Omental fat pad (tissue), 4 donors: ENCODE results near the gene MBD3L3. TPM values are rescaled to one million over a fixed set of nuclear protein-coding genes. Genes with fewer than 3 reads are reported as not detected.
"Not testable (repeated sequence)": the region's sequence is repeated elsewhere in the genome, so short reads cannot be mapped to it uniquely, and the experiment has no call there.

Experiments
- ATAC-seq: fragments of 150-250 bp; one replicate; pipeline ENCODE4 v1.9.1; 2016; ENCODE audit warnings: mild to moderate bottlenecking, moderate library complexity; ENCODE audit not compliant: low FRiP score
- DNase-seq: peaks from one replicate; pipeline ENCODE4 v3.0.0-alpha.2; 2019; ENCODE audit warnings: low spot score
- total RNA-seq, 4 donors: library from RNA; depleted of rRNA; stranded (reverse); fragments of >200 nt; gene quantifications; one replicate each; pipeline ENCODE4 v1.1.0, GENCODE V29; 2016
- TF ChIP-seq, protein P1 (sequence below), 3 donors: fragments of 450-650 bp; IDR thresholded peaks; one replicate each; pipeline ENCODE4 v1.5.1; 2016 to 2017; ENCODE audit warnings: antibody characterized with exemption in 3 of 3, mild to moderate bottlenecking in 3 of 3, moderate library complexity in 2 of 3

The MBD3L3 gene
- total RNA-seq, 4 donors from 2014 or later, result not detected

DNA sequence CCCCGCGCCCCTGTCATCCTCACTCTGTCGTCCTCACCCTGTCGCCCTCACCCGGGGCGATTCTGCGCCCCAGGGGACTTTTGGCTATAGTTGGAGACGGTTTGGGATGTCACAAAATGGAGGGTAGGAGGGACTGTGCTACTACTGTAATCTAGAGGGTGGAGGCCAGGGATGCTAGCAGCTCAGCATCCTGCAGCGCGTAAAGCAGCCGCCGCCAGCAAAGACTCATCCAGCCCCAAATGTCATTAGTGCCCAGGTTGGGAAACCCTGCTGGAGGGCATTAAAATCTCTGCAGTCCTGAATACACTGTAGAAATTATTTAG is 11.4 kb upstream of the MBD3L3 start:
- ATAC-seq (peak; percentile 2), DNase-seq (no peak)
- TF ChIP-seq, protein P1, sequence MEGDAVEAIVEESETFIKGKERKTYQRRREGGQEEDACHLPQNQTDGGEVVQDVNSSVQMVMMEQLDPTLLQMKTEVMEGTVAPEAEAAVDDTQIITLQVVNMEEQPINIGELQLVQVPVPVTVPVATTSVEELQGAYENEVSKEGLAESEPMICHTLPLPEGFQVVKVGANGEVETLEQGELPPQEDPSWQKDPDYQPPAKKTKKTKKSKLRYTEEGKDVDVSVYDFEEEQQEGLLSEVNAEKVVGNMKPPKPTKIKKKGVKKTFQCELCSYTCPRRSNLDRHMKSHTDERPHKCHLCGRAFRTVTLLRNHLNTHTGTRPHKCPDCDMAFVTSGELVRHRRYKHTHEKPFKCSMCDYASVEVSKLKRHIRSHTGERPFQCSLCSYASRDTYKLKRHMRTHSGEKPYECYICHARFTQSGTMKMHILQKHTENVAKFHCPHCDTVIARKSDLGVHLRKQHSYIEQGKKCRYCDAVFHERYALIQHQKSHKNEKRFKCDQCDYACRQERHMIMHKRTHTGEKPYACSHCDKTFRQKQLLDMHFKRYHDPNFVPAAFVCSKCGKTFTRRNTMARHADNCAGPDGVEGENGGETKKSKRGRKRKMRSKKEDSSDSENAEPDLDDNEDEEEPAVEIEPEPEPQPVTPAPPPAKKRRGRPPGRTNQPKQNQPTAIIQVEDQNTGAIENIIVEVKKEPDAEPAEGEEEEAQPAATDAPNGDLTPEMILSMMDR (IDR thresholded peaks at IDR 0.05), result no peak

DNA sequence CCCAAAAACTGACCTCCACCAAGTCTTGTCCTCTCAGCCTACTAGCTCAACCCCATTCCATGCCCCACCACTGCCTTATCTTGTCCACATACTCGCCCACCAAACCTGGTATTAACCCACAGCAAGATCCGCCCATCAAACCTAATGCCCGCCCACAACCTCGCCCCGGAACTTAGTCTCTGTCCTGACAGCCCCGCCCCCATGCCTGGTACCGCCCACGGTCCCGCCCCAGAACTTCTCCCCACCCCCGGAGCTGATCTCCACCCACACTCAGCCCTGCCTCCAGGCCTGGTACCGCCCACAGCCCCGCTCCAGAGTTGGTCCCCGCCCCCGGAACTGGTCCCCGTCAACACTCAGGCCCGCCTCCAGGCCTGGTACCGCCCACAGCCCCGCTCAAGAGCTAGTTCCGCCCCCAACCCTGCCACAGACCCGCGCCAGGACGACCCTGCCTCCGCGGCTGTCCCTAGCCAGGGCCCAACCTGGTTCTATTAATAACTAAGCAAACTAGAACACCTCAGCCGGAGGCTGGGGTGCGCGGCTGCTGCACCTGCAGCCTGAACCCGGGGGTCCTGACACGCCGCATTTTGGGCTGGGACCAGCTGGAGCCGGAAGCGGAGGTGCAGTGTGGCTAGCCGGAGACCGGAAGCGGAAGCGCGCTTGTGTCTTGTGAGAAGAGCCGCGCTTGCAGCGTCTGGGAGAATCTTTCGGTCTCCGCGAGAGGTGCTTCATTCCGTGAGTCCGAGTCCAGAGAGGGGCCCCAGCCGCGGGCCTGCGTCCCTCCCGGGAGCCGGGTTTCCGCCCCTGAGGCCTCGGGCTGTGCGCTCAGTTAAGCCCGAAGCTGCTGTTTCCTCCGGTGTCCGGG is 10.8 kb upstream of the MBD3L3 start, which contains the start of gene ZNF557:
Gene ZNF557, plus strand, starts transcription at position 662 of the 862 bp plus-strand sequence. CDS start 5,372 bp downstream, outside the sequence.
- ATAC-seq (peak; percentile 100), DNase-seq (peak; percentile 95)
- TF ChIP-seq, protein P1 (IDR thresholded peaks at IDR 0.05), result no peak

DNA sequence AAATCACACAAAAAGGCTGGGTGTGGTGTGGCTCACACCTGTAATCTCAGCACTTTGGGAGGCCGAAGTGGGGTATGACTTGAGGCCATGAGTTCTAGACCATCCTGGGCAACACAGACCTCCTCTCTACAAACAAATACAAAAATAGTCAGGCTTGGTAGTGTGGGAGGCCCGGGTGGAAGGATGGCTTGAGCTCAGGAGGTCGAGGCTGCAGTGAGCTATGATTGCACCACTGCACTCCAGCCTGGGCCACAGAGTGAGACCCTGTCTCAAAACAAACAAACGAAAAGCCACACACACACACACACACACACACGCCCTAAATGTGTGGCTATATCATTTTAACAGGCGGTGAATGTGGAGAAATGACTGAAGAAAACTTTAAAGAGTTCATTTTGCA is 10.1 kb upstream of the MBD3L3 start:
- no peak for ATAC-seq
- DNase-seq, result no peak
- TF ChIP-seq, protein P1 (IDR thresholded peaks at IDR 0.05), result no peak

DNA sequence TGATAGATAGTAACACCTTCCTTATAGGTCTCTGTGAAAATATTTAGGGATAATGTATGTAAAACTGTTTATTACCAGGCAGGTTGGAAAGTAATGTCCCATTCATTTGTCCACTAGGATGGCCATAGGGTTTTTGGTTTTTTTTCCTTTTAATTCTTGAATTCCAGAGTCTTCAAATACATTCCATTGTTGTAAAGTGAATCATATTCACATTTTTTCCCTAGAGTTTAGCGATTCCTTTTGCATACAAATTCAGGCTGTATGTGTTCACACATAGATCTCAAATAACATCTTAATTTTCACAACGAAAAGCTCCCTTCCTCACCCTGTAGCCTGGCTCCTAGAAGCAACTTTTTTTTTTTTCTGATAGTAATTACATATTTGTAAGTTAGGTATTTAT is 9.2 kb upstream of the MBD3L3 start:
- TF ChIP-seq, protein P1 (IDR thresholded peaks at IDR 0.05), result no peak
- no peak for DNase-seq
- ATAC-seq, result no peak

DNA sequence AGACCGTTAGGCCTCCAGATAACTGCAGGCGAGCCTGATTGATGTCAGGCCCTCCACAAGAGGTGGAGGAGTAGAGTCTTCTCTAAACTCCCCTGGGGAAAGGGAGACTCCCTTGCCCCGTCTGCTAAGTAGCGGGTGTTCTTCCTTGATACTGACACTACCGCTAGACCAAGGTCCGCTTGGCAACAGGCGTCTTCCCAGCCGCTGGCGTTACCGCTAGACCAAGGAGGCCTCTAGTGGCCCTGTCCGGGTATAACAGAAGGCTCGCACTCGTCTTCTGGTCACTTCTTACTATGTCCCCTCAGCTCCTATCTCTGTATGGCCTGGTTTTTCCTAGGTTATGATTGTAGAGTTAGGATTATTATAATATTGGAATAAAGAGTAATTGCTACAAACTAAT is 8.6 kb upstream of the MBD3L3 start:
- not testable (repeated sequence) for ATAC-seq, DNase-seq

DNA sequence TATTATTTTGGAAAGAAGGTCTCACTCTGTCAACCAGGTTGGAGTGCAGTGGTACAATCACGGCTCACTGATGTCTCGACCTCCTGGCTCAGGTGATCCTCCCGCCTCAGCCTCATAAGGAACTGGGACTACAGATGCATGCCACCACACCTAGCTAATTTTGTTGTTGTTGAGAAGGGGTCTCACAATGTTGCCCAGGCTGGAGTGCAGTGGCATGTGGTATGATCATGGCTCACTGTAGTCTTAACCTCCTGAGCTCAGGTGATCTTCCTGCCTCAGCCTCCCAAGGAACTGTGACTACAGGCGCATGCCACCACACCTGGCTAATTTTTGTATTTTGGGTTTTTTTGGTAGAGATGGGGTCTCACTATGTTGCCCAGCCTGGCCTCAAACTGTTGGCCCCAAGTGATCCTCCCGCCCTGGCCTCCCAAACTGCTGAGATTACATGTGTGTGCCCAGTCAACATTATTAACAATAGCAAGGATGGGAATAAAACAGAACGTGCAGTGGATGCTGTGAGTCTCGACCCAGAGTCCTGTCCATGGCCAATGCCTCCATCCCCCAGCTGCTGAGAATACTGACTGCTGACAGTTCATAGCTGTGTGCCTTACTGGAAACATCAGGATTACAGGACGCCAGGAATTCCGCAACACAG is 5.4 kb upstream of the MBD3L3 start:
- TF ChIP-seq, protein P1 (IDR thresholded peaks at IDR 0.05), result no peak
- no peak for DNase-seq
- no peak for ATAC-seq

DNA sequence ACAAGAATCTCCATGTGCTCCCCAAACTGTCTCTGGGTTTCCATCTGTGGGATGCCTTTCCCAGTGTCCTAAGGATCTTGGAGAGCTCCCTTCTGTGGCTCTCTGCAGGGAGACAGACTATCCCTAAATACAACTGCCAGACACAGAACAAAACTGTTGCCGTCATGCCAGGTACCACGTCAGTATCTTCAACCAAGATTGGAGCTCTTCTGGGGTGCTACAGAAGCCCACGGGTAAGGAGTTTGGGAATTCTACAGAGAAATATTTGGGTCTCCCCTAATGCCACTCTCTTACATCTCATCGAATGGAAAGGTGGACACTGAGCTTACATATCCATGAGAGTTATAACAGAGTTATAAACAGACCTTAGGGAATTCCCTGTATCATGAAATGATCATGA is 4.9 kb upstream of the MBD3L3 start:
- ATAC-seq, result no peak
- TF ChIP-seq, protein P1 (IDR thresholded peaks at IDR 0.05), result no peak
- no peak for DNase-seq

DNA sequence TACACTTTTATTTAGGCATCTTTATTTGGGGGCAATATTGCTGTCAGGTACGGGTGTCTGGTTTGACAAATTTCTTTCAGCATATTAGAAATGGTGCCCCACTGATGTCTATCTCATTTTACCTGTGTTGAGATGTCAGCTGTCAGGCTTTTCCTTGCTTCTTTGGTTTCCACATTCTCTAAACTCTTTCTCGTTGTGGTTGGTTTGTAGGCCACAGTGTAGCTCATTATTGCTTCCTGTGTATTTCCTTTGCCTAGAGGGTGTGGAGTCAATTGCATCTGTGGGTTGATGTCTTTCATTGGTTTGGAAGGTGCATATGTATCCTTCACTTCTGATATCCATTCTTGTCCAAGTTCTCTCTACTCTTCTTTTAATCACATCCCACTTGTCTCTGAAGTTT is 1.5 kb upstream of the MBD3L3 start:
- DNase-seq, ATAC-seq: not testable (repeated sequence)

DNA sequence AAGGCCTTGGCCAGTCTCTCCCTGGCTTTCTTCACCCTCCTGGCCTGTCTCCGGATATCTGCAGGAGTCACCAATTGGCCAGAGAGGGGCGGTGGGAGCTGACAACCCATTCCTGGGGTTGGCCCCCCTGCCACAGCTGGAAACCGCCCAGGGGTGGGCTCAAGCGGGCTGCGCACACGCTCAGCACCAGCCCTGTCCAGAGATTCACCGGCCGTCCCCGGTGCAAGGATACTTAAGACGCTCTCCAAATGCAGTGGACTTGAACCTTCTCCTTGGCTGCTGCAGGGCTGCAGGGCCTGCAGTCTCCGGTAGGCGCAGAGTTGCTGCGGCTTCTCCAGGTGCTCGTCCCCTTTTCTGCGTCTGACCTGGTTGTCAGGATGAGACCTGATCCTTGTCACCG is 2.1 kb downstream of the MBD3L3 start:
- DNase-seq, ATAC-seq: not testable (repeated sequence)

DNA sequence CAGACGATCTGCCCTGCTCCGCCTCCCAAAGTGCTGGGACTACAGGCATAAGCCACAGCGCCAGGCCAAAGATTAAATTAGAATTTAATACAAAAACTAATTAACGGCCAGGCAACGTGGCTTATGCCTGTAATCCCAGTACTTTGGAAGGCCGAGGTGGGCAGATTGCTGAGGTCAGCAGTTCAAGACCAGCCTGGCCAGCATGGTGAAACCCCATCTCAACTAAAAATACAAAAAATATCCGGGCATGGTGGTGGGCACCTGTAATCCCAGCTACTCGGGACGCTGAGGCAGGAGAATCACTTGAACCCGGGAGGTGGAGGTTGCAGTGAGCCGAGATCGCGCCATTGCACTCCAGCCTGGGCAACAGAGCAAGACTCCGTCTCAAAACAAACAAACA is 2.8 kb downstream of the MBD3L3 start:
- DNase-seq, ATAC-seq: not testable (repeated sequence)

DNA sequence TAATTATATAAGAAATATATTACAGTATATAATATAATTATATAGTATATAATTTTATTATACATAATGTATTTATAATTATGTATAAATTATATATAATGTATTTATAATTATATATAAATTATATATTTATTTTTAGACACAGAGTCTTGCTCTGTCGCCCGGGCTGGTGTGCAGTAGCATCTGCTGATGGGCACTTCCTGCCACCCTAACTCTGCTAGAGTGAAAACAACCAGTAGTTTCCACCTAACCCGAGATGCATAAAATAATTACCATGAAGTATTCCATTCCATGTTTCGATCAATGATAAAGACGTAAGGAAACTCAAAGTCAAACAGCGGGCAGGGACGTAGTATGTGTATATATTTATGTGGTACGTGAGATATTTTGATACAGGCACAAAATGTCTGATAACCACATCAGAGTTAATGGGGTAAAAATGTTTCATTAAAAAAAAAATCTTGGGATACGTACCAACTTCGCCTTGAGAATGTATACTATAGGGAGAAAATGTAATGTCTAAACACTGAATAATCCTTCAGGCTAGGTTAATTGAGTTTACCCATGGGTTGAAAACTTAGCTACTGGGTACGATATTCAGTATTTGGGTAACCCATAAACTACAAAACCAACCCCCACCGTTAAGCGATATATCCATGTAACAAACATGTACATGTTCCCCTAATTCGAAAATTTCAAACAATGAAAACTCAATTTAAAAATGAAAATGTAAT is 3.7 kb downstream of the MBD3L3 start:
- not testable (repeated sequence) for DNase-seq, ATAC-seq
